ENCODE data around the gene CD86.

Gene CD86

DNA sequence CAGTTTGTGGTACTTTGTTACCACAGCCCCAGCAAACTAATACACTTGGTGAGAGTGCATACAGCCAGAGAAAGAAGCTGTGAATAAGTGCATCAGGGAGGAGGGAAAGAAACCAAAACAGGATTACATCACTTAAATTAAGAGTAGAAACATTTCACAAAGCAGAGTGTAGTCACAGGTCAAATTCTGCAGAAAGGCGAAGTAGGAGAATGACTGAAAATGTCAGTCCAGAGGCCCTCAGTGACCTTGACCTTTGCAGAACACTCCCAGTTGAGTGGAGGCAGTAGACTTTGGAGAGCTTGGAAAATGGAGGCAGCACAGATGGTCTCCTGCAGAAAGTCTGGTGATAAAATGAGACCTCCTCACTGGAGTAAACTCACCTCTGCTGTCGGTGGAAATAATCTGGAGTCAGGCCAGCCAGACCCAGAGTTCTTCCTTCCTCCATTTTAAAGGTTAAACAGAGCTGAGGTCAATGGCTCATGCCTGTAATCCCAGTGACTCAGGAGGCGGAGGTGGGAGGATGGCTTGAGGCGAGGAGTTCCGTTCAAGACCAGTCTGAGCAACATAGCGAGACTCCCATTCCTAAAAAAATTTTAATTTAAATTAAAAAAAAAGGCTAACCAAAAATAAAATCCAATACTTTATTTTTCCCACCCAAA lies 5.0 kb downstream of the CD86 start:
- no peak for DNase-seq (ENCODE audit: low read depth in 2 of 2)

GRCh38 chr3:122063908-122064307 lies 8.7 kb downstream of the CD86 start:
- DNase-seq (ENCODE audit: low read depth in 2 of 2), result no peak

- no peak for DNase-seq (ENCODE audit: low read depth in 2 of 2)
Measured at GRCh38 chr3:122064326-122064725, 9.2 kb downstream of the CD86 start.

DNA sequence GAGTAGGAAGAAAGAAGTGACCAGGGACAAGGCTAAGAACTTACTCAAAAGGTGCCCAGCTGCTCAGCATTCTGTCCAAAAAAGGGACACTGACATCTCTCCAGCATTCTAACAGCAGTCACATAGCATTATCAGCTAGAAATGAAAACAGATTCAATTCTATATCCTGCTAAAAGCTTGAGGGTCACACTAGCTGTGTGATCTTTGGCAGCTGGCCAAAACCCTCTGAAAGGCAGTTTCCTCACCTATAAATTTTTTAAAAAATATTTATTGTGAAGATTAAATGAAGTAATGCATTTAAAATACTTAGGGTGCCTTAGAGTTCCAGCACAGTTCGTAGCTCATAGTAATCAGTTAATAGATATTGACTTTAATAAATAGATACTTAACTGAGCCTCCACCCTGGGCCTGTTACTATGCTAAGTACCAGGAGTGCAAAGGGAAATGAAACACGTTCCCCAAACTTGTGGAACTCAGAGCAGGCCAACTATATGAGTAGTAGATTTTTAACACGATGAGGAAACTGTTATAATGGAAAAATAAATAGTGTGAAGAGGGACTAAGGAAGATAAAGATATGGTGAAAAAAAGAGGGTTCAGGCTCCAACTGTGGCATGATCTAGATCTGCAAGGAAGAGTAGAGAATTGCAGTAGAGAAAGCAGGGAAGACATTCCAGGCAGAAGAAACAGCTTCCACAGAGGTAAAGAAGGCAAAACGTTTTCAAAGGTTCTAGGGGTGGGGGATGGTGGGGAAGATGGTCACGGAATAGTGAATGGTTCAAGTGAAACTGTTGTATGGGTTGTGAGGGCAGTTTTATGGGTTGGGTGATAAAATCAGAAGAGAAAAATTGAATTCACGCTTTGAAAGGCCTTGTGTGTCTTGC lies 11.4 kb downstream of the CD86 start:
- DNase-seq (ENCODE audit: low read depth in 2 of 2), result no peak

DNA sequence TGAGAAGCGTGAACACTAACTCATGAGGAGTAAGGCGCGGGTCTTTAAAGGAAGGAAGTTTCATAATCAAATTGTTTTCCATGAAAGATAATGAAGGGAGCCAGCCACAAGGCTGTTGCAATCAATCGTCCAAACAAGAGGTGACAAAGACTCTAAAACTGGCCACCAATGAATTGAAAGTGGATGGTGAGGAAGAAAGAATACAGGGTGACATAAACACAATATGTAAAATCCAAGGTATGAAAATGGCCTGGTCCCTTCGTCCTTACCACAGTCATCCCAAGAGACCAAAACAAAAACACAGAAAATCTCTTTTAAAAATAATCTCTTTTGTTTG lies 12.0 kb downstream of the CD86 start:
- DNase-seq (ENCODE audit: low read depth in 2 of 2), result no peak

DNA sequence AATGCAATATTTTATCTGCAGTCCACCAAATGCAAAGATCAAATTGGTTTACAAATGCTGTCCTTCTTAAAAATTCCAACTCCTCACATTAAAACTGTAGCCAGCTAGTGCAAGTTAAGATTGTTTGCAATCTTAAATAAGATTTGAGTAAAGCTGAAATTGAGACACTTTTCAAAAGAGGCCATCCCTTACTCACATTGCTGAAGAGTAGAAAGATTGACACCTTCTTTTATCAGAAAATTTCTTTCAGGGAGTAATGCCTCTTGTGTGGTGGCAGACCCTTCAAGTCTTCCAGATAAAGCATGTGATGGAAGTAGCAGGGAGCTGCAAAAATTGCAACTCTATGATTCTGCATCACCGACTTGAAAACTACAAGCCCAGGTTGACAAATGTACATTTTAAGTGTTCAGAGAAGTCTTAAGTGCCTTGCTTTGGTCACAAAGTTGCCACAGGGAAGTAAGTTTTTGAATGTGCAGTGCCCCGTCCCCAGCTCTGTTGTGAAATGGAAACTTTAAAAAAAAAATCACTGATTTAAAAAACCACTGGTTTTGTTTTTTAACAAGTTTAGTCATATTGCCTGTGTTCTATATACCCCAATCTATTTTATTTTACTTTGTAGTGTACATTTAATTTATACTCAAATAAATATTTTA lies 12.6 kb downstream of the CD86 start:
- no peak for DNase-seq (ENCODE audit: low read depth in 2 of 2)

DNA sequence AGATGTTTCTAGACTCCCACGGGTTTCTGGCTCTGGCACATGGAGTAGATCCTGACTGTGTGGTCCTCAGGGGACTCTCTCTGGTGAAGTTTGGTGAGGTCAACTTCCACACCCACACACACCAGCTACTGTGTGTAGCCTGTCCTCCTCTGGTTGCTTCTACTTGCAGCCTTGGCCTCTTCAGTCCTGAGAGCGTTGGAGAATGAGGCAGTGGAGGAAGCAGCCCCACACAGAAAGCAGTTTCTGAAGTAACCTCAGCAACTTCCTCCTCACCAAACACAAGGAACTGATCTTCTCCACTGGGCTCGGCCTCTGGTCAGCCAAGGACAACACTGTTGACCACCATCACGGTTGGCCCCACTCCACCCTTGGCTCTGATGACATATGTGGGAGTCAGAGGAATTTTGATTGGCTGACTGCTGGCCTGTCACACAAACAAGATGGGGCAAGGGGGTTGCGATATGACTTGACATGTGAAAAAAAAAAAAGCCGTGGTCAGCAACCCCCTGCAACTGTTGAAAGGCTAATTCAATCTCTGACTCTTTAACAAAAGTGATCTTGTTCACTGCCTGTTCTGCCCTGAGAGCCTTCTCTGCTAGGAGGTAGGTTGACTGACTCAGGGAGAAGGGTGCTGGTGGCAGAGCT lies 19.6 kb downstream of the CD86 start:
- DNase-seq (ENCODE audit: low read depth in 2 of 2), result no peak

GRCh38 chr3:122076491-122077292 lies 21.5 kb downstream of the CD86 start:
- DNase-seq (ENCODE audit: low read depth in 2 of 2), result no peak

DNA sequence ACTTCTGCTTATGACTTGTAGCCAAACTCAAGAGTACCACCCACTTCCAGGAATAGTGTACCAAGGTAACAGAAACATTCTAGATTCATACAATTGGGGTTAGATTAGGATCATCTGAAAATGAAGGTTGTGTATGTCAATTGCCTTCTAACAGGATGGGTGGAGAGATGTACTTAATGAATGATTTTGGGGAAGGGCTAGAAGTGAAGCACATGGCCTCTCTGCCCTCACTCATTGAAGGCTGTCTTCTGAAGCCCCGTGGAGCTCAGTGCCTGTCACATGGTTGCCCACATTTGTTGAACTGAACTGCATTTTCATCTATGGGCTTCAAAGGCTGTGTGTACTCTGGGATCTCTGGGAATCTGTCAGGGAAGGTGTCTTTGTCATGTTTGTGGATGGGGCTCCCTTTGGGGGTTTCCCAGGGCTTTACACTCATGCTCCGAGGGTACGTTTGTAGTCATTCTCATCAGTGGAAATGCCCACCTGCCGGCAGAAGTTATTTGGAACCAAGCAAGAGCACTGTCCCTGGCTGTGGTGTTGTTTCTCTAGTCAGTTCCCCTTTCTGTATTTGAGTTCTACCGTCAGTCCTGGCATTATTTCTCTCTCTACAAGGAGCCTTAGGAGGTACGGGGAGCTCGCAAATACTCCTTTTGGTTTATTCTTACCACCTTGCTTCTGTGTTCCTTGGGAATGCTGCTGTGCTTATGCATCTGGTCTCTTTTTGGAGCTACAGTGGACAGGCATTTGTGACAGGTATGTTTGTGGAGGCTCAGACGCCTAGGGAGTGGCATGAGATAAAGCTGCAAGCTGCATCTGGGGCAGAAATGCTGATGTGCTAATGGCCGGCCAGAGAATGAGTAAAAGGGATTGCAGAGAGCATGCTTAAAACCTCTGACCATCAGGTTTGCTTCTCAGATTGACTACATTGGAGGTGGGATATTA lies 22.4 kb downstream of the CD86 start:
- DNase-seq (ENCODE audit: low read depth in 2 of 2), result no peak

- DNase-seq (ENCODE audit: low read depth in 2 of 2), result no peak
Measured at GRCh38 chr3:122078235-122078935, 23.2 kb downstream of the CD86 start.

- DNase-seq (ENCODE audit: low read depth in 2 of 2), result no peak
Measured at GRCh38 chr3:122079524-122080206, 24.5 kb downstream of the CD86 start.

DNA sequence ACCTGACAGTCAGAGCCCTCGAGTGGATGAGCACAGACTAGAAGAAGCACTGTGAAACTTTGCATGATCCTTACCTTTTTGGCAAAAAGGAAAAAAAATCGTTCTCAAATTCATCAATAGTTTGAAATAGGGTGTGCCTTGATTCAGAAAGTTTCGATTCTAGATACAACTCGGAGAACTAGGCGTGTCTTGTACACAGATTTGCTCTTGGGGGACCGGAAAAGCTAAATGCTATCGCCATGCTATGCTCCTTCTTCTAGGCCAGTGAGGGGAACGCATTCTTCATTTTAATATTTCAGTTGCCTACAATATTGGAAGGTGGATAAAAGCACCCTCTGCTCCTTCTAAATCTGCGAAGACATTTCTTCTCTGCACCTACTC lies 25.0 kb downstream of the CD86 start:
- no peak for DNase-seq (ENCODE audit: low read depth in 2 of 2)

DNA sequence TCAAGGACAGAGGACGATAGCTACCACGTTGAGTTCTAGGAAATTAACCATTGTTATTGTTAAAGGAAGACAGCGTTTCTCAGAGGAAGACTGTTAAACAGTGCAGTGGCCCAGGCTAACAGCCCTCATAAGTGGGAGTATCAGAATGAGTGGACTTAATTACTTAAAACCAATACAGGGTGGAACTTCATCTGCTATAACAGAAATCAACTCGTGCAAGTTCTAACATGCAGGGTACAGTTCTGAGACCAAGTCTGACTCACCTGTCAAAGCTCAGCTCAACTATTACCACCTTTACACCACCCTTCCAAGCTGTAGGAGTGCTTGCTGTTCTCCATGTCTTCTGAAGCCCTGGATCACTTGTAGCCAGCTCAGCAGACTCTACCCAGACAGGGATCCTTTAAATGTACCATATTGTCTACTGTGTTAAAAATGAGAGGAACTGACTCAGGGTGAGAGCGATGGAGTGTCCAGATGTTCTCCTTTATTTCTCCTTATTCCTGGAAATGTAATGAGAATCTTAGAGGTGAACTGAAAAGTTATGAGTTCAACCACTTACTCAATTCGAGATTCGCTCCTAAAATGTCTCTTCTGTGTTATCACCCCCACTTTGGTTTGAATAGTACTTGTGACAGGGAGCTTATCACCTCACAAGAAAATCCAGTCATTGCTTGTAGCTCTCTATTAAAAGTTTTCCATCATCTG lies 26.5 kb downstream of the CD86 start:
- DNase-seq (ENCODE audit: low read depth in 2 of 2), result no peak

GRCh38 chr3:122082357-122082756 lies 27.2 kb downstream of the CD86 start:
- no peak for DNase-seq (ENCODE audit: low read depth in 2 of 2)

DNA sequence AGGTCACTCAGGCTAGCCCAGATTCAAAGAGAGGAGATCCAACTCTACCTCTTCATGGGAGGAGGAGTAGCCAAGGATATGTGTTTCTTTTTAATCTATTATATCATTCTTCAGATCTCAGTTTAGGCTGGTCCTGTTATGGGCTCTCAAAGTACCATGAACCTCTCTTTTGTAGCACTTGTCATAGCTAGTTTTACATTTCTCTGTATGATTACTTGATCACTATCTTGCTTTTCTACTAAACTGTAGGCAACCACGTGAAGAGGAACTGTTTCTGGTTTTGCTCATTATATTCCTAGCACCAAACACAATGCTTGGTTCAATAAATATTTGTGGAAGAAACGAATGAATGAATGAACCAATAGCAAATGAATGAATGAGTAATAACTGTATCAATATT lies 29.6 kb downstream of the CD86 start:
- no peak for DNase-seq (ENCODE audit: low read depth in 2 of 2)

DNA sequence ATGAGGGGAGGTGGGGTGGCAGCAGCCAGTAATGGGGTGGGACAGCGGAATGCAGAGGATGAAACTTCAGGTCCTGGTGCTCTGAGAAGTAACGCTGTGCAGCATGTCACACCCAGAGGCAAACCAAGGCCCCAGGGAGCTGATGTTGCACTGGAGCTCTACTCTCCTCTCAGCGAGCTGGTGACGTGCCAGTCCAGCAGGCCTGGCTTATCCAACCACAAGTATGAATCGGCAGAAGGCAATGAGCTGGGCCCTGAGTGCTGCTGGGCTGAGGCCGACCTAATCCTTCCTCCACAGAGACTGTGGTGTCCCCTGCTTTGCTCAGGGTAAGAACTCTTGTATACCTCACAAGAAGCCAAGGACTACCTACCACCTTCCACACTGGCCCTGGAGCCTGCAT lies 30.5 kb downstream of the CD86 start:
- no peak for DNase-seq (ENCODE audit: low read depth in 2 of 2)

- DNase-seq (ENCODE audit: low read depth in 2 of 2), result no peak
Measured at GRCh38 chr3:122088531-122088930, 33.4 kb downstream of the CD86 start.

- no peak for DNase-seq (ENCODE audit: low read depth in 2 of 2)
Measured at GRCh38 chr3:122091602-122092295, 36.6 kb downstream of the CD86 start.

Measured in stimulated activated CD4-positive, alpha-beta T cell treated with anti-CD3 and anti-CD28 coated beads, Interleukin-1b, Interleukin-23, amount 100 ng/mL, for 4 hours (primary cell).